PFSK-1 (cell line): Measurements from ENCODE around the gene BCL11A.

Experiments
- FOXP2 ChIP-seq: optimal IDR thresholded peaks from 2 replicates; pipeline ENCODE3; 2011; ENCODE audit warnings: borderline replicate concordance, control low read depth, inconsistent platforms; ENCODE audit not compliant: insufficient read depth; ENCODE audit errors: extremely low read length, extremely low read depth
- POLR2AphosphoS5 ChIP-seq: IDR thresholded peaks from 2 replicates; pipeline ENCODE4 v1.6.1; 2012; ENCODE audit warnings: low read depth, mild to moderate bottlenecking, control low read depth, low read length, moderate library complexity
- REST ChIP-seq, 2 experiments: IDR thresholded peaks; 2 replicates each; pipeline versions ENCODE4 v1.6.1 to v1.8.0; 2011 to 2012; ENCODE audit warnings: low read depth in 2 of 2, low read length in 2 of 2, control low read depth in 1 of 2, inconsistent platforms in 1 of 2, mild to moderate bottlenecking in 1 of 2, moderate library complexity in 1 of 2; ENCODE audit not compliant: insufficient read depth in 1 of 2
- SIN3A ChIP-seq: IDR thresholded peaks from 2 replicates; pipeline ENCODE4 v1.6.1; 2012; ENCODE audit warnings: mild to moderate bottlenecking, low read length, moderate library complexity, borderline replicate concordance; ENCODE audit not compliant: insufficient read depth
- TAF1 ChIP-seq: IDR thresholded peaks from 2 replicates; pipeline ENCODE4 v1.6.1; 2012; ENCODE audit warnings: low read length, control low read depth, borderline replicate concordance; ENCODE audit not compliant: insufficient read depth

The BCL11A gene

DNA sequence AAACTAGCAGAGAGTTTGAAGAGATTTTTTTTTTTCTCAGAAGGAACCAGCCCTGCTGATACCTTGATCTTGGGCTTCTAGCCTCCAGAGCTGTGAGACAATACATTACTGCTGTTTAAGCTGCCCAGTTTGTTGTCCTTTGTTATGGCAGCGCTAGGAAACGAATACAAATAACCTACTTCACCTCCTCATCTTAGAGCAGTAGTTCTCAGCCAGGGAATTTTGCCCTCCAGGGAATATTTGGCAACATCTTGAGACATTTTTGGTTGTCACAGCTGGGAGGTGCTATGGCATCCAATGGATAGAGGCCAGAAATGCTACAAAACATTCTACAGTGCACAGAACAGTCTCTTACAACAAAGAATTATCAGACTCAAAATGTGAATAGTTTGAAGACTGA lies 43.9 kb upstream of the BCL11A start:
- TF ChIP-seq TAF1 (no peak), FOXP2 (no peak), REST (IDR thresholded peaks at IDR 0.05; ENCODE audit: insufficient read depth in 1 of 2, low read depth in 2 of 2, low read length in 2 of 2) (no peak), POLR2AphosphoS5 (no peak), SIN3A (no peak)

DNA sequence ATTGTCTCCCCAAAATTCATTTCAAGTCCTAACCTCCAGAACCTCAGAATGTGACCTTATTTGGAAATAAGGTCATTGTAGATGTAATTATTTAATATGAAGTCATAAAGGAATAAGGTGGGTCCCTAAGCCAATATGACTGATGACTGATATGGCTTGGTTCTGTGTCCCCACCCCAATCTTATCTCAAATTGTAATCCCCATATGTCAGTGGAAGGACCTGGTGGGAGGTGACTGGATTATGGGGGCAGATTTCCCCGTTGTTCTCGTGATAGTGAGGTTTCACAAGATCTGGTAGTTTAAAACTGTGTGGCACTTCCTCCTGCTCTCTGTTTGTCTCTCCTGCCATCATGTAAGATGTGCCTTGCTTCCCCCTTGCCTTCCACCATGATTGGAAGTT lies 43.0 kb upstream of the BCL11A start:
- TF ChIP-seq POLR2AphosphoS5 = no peak
- TF ChIP-seq TAF1 = no peak
- TF ChIP-seq REST (IDR thresholded peaks at IDR 0.05; ENCODE audit: insufficient read depth in 1 of 2, low read depth in 2 of 2, low read length in 2 of 2) = no peak
- no peak for TF ChIP-seq FOXP2
- TF ChIP-seq SIN3A = no peak

DNA sequence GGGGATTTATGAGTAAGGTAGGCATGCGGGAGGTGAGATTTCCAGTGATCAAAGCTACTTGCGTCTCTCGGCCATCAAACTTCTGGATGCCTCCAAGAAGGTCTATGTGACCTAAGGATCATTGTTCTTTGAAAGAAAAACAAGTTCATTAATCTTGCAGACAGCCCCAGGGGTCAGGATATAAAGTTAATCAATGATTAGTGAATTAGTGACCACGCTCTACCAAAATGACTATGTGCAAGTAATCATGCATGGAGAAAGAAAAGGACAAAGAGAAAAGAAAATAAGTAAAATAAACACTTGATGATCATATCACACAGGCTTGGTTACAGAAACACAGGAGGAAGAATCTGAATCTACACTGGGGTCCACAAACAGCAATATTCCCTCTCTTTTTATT lies 42.5 kb upstream of the BCL11A start:
- no peak for TF ChIP-seq TAF1
- TF ChIP-seq REST (IDR thresholded peaks at IDR 0.05; ENCODE audit: insufficient read depth in 1 of 2, low read depth in 2 of 2, low read length in 2 of 2) = no peak
- TF ChIP-seq FOXP2 = no peak
- TF ChIP-seq POLR2AphosphoS5 = no peak
- TF ChIP-seq SIN3A = no peak

GRCh38 chr2:60589104-60589503 lies 35.6 kb upstream of the BCL11A start:
- TF ChIP-seq POLR2AphosphoS5 (no peak), REST (IDR thresholded peaks at IDR 0.05; ENCODE audit: insufficient read depth in 1 of 2, low read depth in 2 of 2, low read length in 2 of 2) (no peak), SIN3A (no peak), FOXP2 (no peak), TAF1 (no peak)

GRCh38 chr2:60586081-60586480 lies 32.6 kb upstream of the BCL11A start:
- TF ChIP-seq TAF1 (no peak), SIN3A (no peak), FOXP2 (no peak), POLR2AphosphoS5 (no peak), REST (IDR thresholded peaks at IDR 0.05; ENCODE audit: insufficient read depth in 1 of 2, low read depth in 2 of 2, low read length in 2 of 2) (no peak)
